AG08395 (cell line): ENCODE results near the gene AAMP.

Experiments
- DNase-seq: peaks from one replicate; pipeline ENCODE4 v3.0.0; 2012; ENCODE audit warnings: mixed read lengths, low spot score

Gene AAMP

GRCh38 chr2:218223046-218223445 is 46.9 kb downstream of the AAMP start:
- no peak for DNase-seq

GRCh38 chr2:218221000-218221399 is 48.9 kb downstream of the AAMP start:
- no peak for DNase-seq

- DNase-seq: no peak
Observed at GRCh38 chr2:218219934-218220333, 50.0 kb downstream of the AAMP start.

- DNase-seq: no peak
Observed at GRCh38 chr2:218218268-218219185, 51.4 kb downstream of the AAMP start.

- peak; percentile 36 for DNase-seq
Observed at GRCh38 chr2:218217360-218218267, 52.3 kb downstream of the AAMP start.

GRCh38 chr2:218216674-218217359 is 53.1 kb downstream of the AAMP start, which contains the start of gene ARPC2:
Gene ARPC2 (plus strand): TSS chr2:218217189. CDS start chr2:218217471, 282 bp downstream.
- peak; percentile 97 for DNase-seq

GRCh38 chr2:218216336-218216673 is 53.6 kb downstream of the AAMP start:
- DNase-seq: no peak
